Activated naive CD4-positive, alpha-beta T cell treated with anti-CD3 and anti-CD28 coated beads for 36 hours (primary cell): Measurements from ENCODE around the gene KIAA1328. TPM values are rescaled to one million over a fixed set of nuclear protein-coding genes. Genes with fewer than 3 reads are reported as not detected.

ENCODE experiments used
- CTCF ChIA-PET: fragments of 350-600 bp; sonication (Branson Sonifier 250); formaldehyde crosslinking; loops from one replicate; lab custom pipeline; 2021; ENCODE audit warnings: antibody characterized with exemption; lab: Charles Lee
- DNase-seq: peaks from one replicate; pipeline ENCODE4 v3.0.0-alpha.2; 2020
- H3K27ac Mint-ChIP-seq: one replicate; pipeline ENCODE4 v1.8.0; 2021; ENCODE audit warnings: mild to moderate bottlenecking, mixed read lengths
- H3K27me3 Mint-ChIP-seq: one replicate; pipeline ENCODE4 v1.8.0; 2021; ENCODE audit warnings: low read depth, mixed read lengths
- H3K36me3 Mint-ChIP-seq: one replicate; pipeline ENCODE4 v1.8.0; 2021; ENCODE audit warnings: low read depth, mixed read lengths
- H3K4me1 Mint-ChIP-seq: one replicate; pipeline ENCODE4 v1.8.0; 2021; ENCODE audit warnings: low read depth, mixed read lengths
- H3K4me3 Mint-ChIP-seq: one replicate; pipeline ENCODE4 v1.8.0; 2021; ENCODE audit warnings: mild to moderate bottlenecking, moderate library complexity, mixed read lengths
- H3K9me3 Mint-ChIP-seq: one replicate; pipeline ENCODE4 v1.8.0; 2021; ENCODE audit warnings: mixed read lengths
- intact Hi-C: fragments of 100-400 bp; cut with micrococcal nuclease; formaldehyde crosslinking; loops from one replicate; pipeline ENCODE4 v1.15.1; 2023
- total RNA-seq, 2 experiments: library from RNA; stranded (reverse); gene quantifications; one replicate each; pipeline ENCODE4 v1.2.3, GENCODE V29; 2021

Gene KIAA1328
- total RNA-seq, 2 experiments from 2014 or later = 7.2 to 7.8 TPM

GRCh38 chr18:37242826-37243560, 414.1 kb downstream of the KIAA1328 start:
- Mint-ChIP-seq H3K9me3 (peaks cover 3% of the 10 kb centered on the region), H3K4me1 (peaks cover 2% of the 10 kb centered on the region), H3K27ac (no peak overlapping the region), H3K4me3 (no peak overlapping the region), H3K27me3 (peaks cover 28% of the 10 kb centered on the region), H3K36me3 (peaks cover 1% of the 10 kb centered on the region)
- intact Hi-C loops = no loop called here
- CTCF ChIA-PET = no interaction called here
- no peak for DNase-seq

- no peak overlapping the region for H3K27ac Mint-ChIP-seq
- H3K9me3 Mint-ChIP-seq = peaks cover 3% of the 10 kb centered on the region
- H3K4me1 Mint-ChIP-seq = peaks cover 2% of the 10 kb centered on the region
- intact Hi-C loops = no loop called here
- no peak overlapping the region for H3K4me3 Mint-ChIP-seq
- DNase-seq = no peak
- CTCF ChIA-PET = no interaction called here
- H3K36me3 Mint-ChIP-seq = peaks cover 1% of the 10 kb centered on the region
- H3K27me3 Mint-ChIP-seq = peaks cover 31% of the 10 kb centered on the region
These were observed 414.8 kb downstream of the KIAA1328 start for GRCh38 chr18:37243741-37244140.

- CTCF ChIA-PET = no interaction called here
- H3K9me3 Mint-ChIP-seq = peaks cover 6% of the 10 kb centered on the region
These were observed 415.7 kb downstream of the KIAA1328 start for GRCh38 chr18:37244618-37245017.

GRCh38 chr18:37246779-37247340, 417.9 kb downstream of the KIAA1328 start:
- H3K9me3 Mint-ChIP-seq = peaks cover 6% of the 10 kb centered on the region
- peaks cover 1% of the 10 kb centered on the region for H3K36me3 Mint-ChIP-seq
- H3K27me3 Mint-ChIP-seq = peaks cover 52% of the 10 kb centered on the region
- H3K4me3 Mint-ChIP-seq = no peak overlapping the region
- no peak overlapping the region for H3K27ac Mint-ChIP-seq
- no peak for DNase-seq
- peaks cover 2% of the 10 kb centered on the region for H3K4me1 Mint-ChIP-seq
- intact Hi-C loops = no loop called here
- CTCF ChIA-PET = no interaction called here

More at GRCh38 chr18:37244618-37245017, 415.7 kb downstream of the KIAA1328 start:
- H3K27me3 Mint-ChIP-seq = peaks cover 31% of the 10 kb centered on the region
- intact Hi-C loops = no loop called here
- peaks cover 2% of the 10 kb centered on the region for H3K4me1 Mint-ChIP-seq
- DNase-seq = no peak
- peaks cover 1% of the 10 kb centered on the region for H3K36me3 Mint-ChIP-seq
- H3K4me3 Mint-ChIP-seq = no peak overlapping the region
- no peak overlapping the region for H3K27ac Mint-ChIP-seq

GRCh38 chr18:37247497-37248161, 418.7 kb downstream of the KIAA1328 start:
- intact Hi-C loops = no loop called here
- peaks cover 1% of the 10 kb centered on the region for H3K36me3 Mint-ChIP-seq
- no peak overlapping the region for H3K4me3 Mint-ChIP-seq
- H3K9me3 Mint-ChIP-seq = peaks cover 6% of the 10 kb centered on the region
- H3K27me3 Mint-ChIP-seq = peaks cover 53% of the 10 kb centered on the region
- no peak for DNase-seq
- CTCF ChIA-PET = no interaction called here
- no peak overlapping the region for H3K27ac Mint-ChIP-seq
- peaks cover 2% of the 10 kb centered on the region for H3K4me1 Mint-ChIP-seq

- no peak overlapping the region for H3K27ac Mint-ChIP-seq
- no peak for DNase-seq
- CTCF ChIA-PET = no interaction called here
- peaks cover 5% of the 10 kb centered on the region for H3K4me1 Mint-ChIP-seq
- H3K4me3 Mint-ChIP-seq = no peak overlapping the region
- peaks cover 1% of the 10 kb centered on the region for H3K36me3 Mint-ChIP-seq
- peaks cover 56% of the 10 kb centered on the region for H3K27me3 Mint-ChIP-seq
- H3K9me3 Mint-ChIP-seq = peaks cover 6% of the 10 kb centered on the region
- intact Hi-C loops = no loop called here
These were observed 419.4 kb downstream of the KIAA1328 start for GRCh38 chr18:37248281-37248680.

- peaks cover 2% of the 10 kb centered on the region for H3K4me1 Mint-ChIP-seq
- intact Hi-C loops = no loop called here
- CTCF ChIA-PET = interaction anchor here (0.6 kb wide), 1 partner anchor 74 kb away, joined by 3 read pairs; no protein-coding TSS in a partner anchor
- H3K27ac Mint-ChIP-seq = no peak overlapping the region
- H3K27me3 Mint-ChIP-seq = peaks cover 49% of the 10 kb centered on the region
- no peaks in the 10 kb centered on the region for H3K36me3 Mint-ChIP-seq
- peaks cover 6% of the 10 kb centered on the region for H3K9me3 Mint-ChIP-seq
- H3K4me3 Mint-ChIP-seq = no peak overlapping the region
- no peak for DNase-seq
These were observed 420.4 kb downstream of the KIAA1328 start for GRCh38 chr18:37249171-37249886.

- Mint-ChIP-seq H3K36me3 (no peaks in the 10 kb centered on the region), H3K27me3 (peaks cover 50% of the 10 kb centered on the region), H3K4me3 (no peak overlapping the region), H3K27ac (no peak overlapping the region), H3K4me1 (peaks cover 7% of the 10 kb centered on the region), H3K9me3 (peaks cover 6% of the 10 kb centered on the region)
- intact Hi-C loops = no loop called here
- CTCF ChIA-PET = interaction anchor here (0.6 kb wide), 1 partner anchor 74 kb away, joined by 3 read pairs; no protein-coding TSS in a partner anchor
- DNase-seq = no peak
These were observed 421.1 kb downstream of the KIAA1328 start for GRCh38 chr18:37249895-37250618.

- peaks cover 7% of the 10 kb centered on the region for H3K4me1 Mint-ChIP-seq
- CTCF ChIA-PET = interaction anchor here (0.7 kb wide), 1 partner anchor 436 kb away, joined by 3 read pairs; no protein-coding TSS in a partner anchor
- no peak overlapping the region for H3K4me3 Mint-ChIP-seq
These were observed 422.8 kb downstream of the KIAA1328 start for GRCh38 chr18:37251679-37252078.

GRCh38 chr18:37252342-37252741, 423.4 kb downstream of the KIAA1328 start:
- no peak for DNase-seq
- H3K4me1 Mint-ChIP-seq = peaks cover 7% of the 10 kb centered on the region
- no peak overlapping the region for H3K27ac Mint-ChIP-seq
- H3K27me3 Mint-ChIP-seq = peaks cover 58% of the 10 kb centered on the region
- peaks cover 3% of the 10 kb centered on the region for H3K9me3 Mint-ChIP-seq
- intact Hi-C loops = no loop called here
- no peaks in the 10 kb centered on the region for H3K36me3 Mint-ChIP-seq
- CTCF ChIA-PET = no interaction called here
- no peak overlapping the region for H3K4me3 Mint-ChIP-seq

More at GRCh38 chr18:37251679-37252078, 422.8 kb downstream of the KIAA1328 start:
- H3K27me3 Mint-ChIP-seq = peaks cover 55% of the 10 kb centered on the region
- intact Hi-C loops = no loop called here
- no peaks in the 10 kb centered on the region for H3K36me3 Mint-ChIP-seq
- no peak overlapping the region for H3K27ac Mint-ChIP-seq
- DNase-seq = no peak
- H3K9me3 Mint-ChIP-seq = peaks cover 6% of the 10 kb centered on the region

GRCh38 chr18:37252854-37253393, 424.0 kb downstream of the KIAA1328 start:
- no peak overlapping the region for H3K27ac Mint-ChIP-seq
- H3K36me3 Mint-ChIP-seq = no peaks in the 10 kb centered on the region
- peaks cover 62% of the 10 kb centered on the region for H3K27me3 Mint-ChIP-seq
- H3K4me1 Mint-ChIP-seq = peaks cover 7% of the 10 kb centered on the region
- CTCF ChIA-PET = no interaction called here
- DNase-seq = no peak
- intact Hi-C loops = no loop called here
- peaks cover 3% of the 10 kb centered on the region for H3K9me3 Mint-ChIP-seq
- H3K4me3 Mint-ChIP-seq = no peak overlapping the region
